ENCODE measurements around the gene CAP2.

- TF ChIP-seq CTCF (IDR thresholded peaks at IDR 0.05), result no peak
- no peak for TF ChIP-seq SIN3A (IDR thresholded peaks at IDR 0.05; ENCODE audit: borderline replicate concordance, insufficient read depth, low read depth, low read length)
- TF ChIP-seq, protein P1, sequence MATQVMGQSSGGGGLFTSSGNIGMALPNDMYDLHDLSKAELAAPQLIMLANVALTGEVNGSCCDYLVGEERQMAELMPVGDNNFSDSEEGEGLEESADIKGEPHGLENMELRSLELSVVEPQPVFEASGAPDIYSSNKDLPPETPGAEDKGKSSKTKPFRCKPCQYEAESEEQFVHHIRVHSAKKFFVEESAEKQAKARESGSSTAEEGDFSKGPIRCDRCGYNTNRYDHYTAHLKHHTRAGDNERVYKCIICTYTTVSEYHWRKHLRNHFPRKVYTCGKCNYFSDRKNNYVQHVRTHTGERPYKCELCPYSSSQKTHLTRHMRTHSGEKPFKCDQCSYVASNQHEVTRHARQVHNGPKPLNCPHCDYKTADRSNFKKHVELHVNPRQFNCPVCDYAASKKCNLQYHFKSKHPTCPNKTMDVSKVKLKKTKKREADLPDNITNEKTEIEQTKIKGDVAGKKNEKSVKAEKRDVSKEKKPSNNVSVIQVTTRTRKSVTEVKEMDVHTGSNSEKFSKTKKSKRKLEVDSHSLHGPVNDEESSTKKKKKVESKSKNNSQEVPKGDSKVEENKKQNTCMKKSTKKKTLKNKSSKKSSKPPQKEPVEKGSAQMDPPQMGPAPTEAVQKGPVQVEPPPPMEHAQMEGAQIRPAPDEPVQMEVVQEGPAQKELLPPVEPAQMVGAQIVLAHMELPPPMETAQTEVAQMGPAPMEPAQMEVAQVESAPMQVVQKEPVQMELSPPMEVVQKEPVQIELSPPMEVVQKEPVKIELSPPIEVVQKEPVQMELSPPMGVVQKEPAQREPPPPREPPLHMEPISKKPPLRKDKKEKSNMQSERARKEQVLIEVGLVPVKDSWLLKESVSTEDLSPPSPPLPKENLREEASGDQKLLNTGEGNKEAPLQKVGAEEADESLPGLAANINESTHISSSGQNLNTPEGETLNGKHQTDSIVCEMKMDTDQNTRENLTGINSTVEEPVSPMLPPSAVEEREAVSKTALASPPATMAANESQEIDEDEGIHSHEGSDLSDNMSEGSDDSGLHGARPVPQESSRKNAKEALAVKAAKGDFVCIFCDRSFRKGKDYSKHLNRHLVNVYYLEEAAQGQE (IDR thresholded peaks at IDR 0.05; ENCODE audit: insufficient read depth in 1 of 2, low read depth in 2 of 2, low read length in 1 of 2), result no peak
- no peak for TF ChIP-seq POLR2AphosphoS5 (IDR thresholded peaks at IDR 0.05; ENCODE audit: low read depth, low read length)
- TF ChIP-seq TCF7L2 (IDR thresholded peaks at IDR 0.05; ENCODE audit: low read depth, low read length), result no peak
These were observed 54.8 kb downstream of the CAP2 start for GRCh38 chr6:17448165-17448564.
